GM19328 (cell line): ENCODE data around the gene ZSCAN5C.
"Not testable (repeated sequence)": the region's sequence is repeated elsewhere in the genome, so short reads cannot be mapped to it uniquely, and the experiment has no call there.

Experiments
- ATAC-seq: cut with Tn5 transposase; IDR thresholded peaks from one replicate; pipeline ENCODE4 v1.9.1; 2021; ENCODE audit warnings: mild to moderate bottlenecking, moderate library complexity; ENCODE audit not compliant: unreplicated experiment

The ZSCAN5C gene

GRCh38 chr19:56201973-56202372, at the start of gene ZSCAN5C:
ZSCAN5C (plus strand) TSS chr19:56202273; CDS start chr19:56205914, 3,641 bp downstream.
- no peak for ATAC-seq

GRCh38 chr19:56152644-56153043, 49.4 kb upstream of the ZSCAN5C start:
- ATAC-seq: no peak

- ATAC-seq: no peak
Observed at GRCh38 chr19:56153507-56153906, 48.6 kb upstream of the ZSCAN5C start.

GRCh38 chr19:56155124-56155687, 46.9 kb upstream of the ZSCAN5C start:
- no peak for ATAC-seq

GRCh38 chr19:56156768-56157167, 45.3 kb upstream of the ZSCAN5C start:
- no peak for ATAC-seq

GRCh38 chr19:56158170-56158757, 43.8 kb upstream of the ZSCAN5C start:
- no peak for ATAC-seq

- ATAC-seq: no peak
Observed at GRCh38 chr19:56159009-56159559, 43.0 kb upstream of the ZSCAN5C start.

- no peak for ATAC-seq
Observed at GRCh38 chr19:56159622-56160271, 42.3 kb upstream of the ZSCAN5C start.

- ATAC-seq: no peak
Observed at GRCh38 chr19:56161534-56161933, 40.5 kb upstream of the ZSCAN5C start.

GRCh38 chr19:56162258-56162657, 39.8 kb upstream of the ZSCAN5C start:
- no peak for ATAC-seq

GRCh38 chr19:56163097-56163496, 39.0 kb upstream of the ZSCAN5C start:
- ATAC-seq: no peak

- no peak for ATAC-seq
Observed at GRCh38 chr19:56167064-56167578, 35.0 kb upstream of the ZSCAN5C start.

- ATAC-seq: no peak
Observed at GRCh38 chr19:56170261-56170660, 31.8 kb upstream of the ZSCAN5C start.

- no peak for ATAC-seq
Observed at GRCh38 chr19:56174086-56174485, 28.0 kb upstream of the ZSCAN5C start.

- ATAC-seq: no peak
Observed at GRCh38 chr19:56174550-56174949, 27.5 kb upstream of the ZSCAN5C start.

GRCh38 chr19:56175861-56176307, 26.2 kb upstream of the ZSCAN5C start, which contains the start of gene GALP:
GALP (plus strand) TSS chr19:56176008; CDS start chr19:56177109, 1,101 bp downstream.
- not testable (repeated sequence) for ATAC-seq

- not testable (repeated sequence) for ATAC-seq
Observed at GRCh38 chr19:56176310-56176709, 25.8 kb upstream of the ZSCAN5C start.

- ATAC-seq: no peak
Observed at GRCh38 chr19:56176881-56177280, 25.2 kb upstream of the ZSCAN5C start.

GRCh38 chr19:56177564-56178243, 24.4 kb upstream of the ZSCAN5C start:
- ATAC-seq: no peak

- ATAC-seq: no peak
Observed at GRCh38 chr19:56189785-56190184, 12.3 kb upstream of the ZSCAN5C start.

- no peak for ATAC-seq
Observed at GRCh38 chr19:56191115-56191514, 11.0 kb upstream of the ZSCAN5C start.
